Glutamatergic neuron (in vitro differentiated cells): Measurements from ENCODE around the gene SETD4. TPM values are rescaled to one million over a fixed set of nuclear protein-coding genes. Genes with fewer than 3 reads are reported as not detected.
"Not testable (repeated sequence)": the region's sequence is repeated elsewhere in the genome, so short reads cannot be mapped to it uniquely, and the experiment has no call there.

Experiments used
- DNase-seq: peaks from one replicate; pipeline ENCODE4 v3.0.0; 2022
- H3K27ac Mint-ChIP-seq: one replicate; pipeline ENCODE4 v1.8.0; 2020; ENCODE audit warnings: mild to moderate bottlenecking, mixed read lengths, inconsistent platforms; ENCODE audit not compliant: unreplicated experiment
- H3K27me3 Mint-ChIP-seq: one replicate; pipeline ENCODE4 v1.8.0; 2020; ENCODE audit warnings: mild to moderate bottlenecking, moderate library complexity, mixed read lengths, inconsistent platforms; ENCODE audit not compliant: unreplicated experiment
- H3K36me3 Mint-ChIP-seq: one replicate; pipeline ENCODE4 v1.8.0; 2020; ENCODE audit warnings: mild to moderate bottlenecking, mixed read lengths, inconsistent platforms; ENCODE audit not compliant: unreplicated experiment
- H3K4me1 Mint-ChIP-seq: one replicate; pipeline ENCODE4 v1.8.0; 2020; ENCODE audit warnings: mild to moderate bottlenecking, low read depth, mixed read lengths, inconsistent platforms; ENCODE audit not compliant: unreplicated experiment
- H3K4me3 Mint-ChIP-seq: one replicate; pipeline ENCODE4 v1.8.0; 2020; ENCODE audit warnings: mild to moderate bottlenecking, mixed read lengths, inconsistent platforms; ENCODE audit not compliant: unreplicated experiment
- H3K9me3 Mint-ChIP-seq: one replicate; pipeline ENCODE4 v1.8.0; 2020; ENCODE audit warnings: mild to moderate bottlenecking, moderate library complexity, mixed read lengths, inconsistent platforms; ENCODE audit not compliant: unreplicated experiment
- total RNA-seq: library from RNA; stranded (reverse); fragmentation: NEBNext Ultra II Directional; extraction: Animal tissue kit (Norgen Biotek cat#: 25700); gene quantifications from one replicate; pipeline ENCODE4 v1.2.1, GENCODE V29; 2021; ENCODE audit not compliant: unreplicated experiment
- TF ChIP-seq, protein P1 (sequence below): fragments of 200-600 bp; sonication (generic); IDR thresholded peaks from one replicate; pipeline ENCODE4 v1.5.0; 2021; ENCODE audit not compliant: partially characterized antibody, unreplicated experiment

SETD4 gene
- total RNA-seq, 1 donor from 2014 or later, result 21.3 TPM

DNA sequence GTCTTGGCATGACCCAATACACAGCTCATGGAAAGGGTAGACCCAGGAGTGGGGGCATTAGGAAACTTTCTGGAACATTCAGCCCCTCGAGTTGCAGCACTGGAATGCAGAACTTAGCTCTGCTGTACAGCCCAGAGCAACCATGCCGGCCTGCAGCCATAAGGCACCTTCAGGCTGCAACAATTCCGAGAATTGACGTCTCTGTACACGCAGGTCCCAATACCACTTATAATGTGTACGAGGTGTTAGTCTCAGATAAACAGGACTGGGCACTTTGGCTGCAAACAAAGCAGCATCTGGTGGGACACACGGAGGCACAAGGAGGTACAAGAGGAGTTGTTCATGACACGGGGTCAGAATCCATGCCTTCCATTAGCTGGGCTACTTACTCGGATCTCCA, 17.4 kb upstream of the SETD4 start:
- TF ChIP-seq, protein P1, sequence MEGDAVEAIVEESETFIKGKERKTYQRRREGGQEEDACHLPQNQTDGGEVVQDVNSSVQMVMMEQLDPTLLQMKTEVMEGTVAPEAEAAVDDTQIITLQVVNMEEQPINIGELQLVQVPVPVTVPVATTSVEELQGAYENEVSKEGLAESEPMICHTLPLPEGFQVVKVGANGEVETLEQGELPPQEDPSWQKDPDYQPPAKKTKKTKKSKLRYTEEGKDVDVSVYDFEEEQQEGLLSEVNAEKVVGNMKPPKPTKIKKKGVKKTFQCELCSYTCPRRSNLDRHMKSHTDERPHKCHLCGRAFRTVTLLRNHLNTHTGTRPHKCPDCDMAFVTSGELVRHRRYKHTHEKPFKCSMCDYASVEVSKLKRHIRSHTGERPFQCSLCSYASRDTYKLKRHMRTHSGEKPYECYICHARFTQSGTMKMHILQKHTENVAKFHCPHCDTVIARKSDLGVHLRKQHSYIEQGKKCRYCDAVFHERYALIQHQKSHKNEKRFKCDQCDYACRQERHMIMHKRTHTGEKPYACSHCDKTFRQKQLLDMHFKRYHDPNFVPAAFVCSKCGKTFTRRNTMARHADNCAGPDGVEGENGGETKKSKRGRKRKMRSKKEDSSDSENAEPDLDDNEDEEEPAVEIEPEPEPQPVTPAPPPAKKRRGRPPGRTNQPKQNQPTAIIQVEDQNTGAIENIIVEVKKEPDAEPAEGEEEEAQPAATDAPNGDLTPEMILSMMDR, result no peak
- H3K9me3 Mint-ChIP-seq, result peaks cover 2% of the 10 kb centered on the region
- no peak overlapping the region for H3K27ac Mint-ChIP-seq
- peaks cover 3% of the 10 kb centered on the region for H3K27me3 Mint-ChIP-seq
- DNase-seq, result no peak
- no peaks in the 10 kb centered on the region for H3K4me1 Mint-ChIP-seq
- H3K4me3 Mint-ChIP-seq, result no peak overlapping the region
- peaks cover 3% of the 10 kb centered on the region for H3K36me3 Mint-ChIP-seq

DNA sequence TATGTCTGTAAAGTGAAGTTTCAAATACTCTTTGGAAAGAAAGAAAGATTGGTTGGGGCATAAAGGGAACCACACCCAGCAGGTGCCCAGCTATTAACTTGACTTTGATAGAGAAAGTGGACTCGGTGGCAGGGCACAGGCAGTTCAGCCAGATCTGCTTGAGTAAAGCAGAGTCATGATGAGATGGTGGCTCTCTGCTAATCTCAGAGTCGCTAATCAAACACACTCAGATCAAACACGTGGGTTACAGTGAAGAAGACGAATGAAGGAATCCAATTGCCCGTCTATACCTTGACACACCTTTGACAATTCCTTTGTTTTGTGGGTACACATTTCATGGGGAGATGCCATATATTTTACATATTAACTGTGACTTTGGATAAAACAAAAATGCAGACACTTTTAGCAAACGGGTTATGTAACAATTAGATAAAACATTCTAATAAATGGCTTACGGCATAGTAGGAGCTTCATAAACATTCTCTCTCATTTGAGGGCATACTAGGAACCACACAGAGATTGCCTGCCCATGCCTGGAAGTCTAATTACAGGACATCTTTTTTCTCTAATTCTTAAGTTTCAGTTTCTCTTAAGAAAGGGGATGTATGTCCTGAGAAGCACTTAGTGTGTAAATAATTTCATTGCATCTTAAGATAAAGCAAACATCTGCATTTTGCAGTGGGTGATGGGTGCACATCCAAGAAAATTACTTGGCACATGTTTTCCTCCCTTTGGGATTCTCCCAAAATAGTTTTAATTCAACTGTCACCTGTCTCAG, 16.7 kb upstream of the SETD4 start:
- Mint-ChIP-seq H3K4me3 (no peak overlapping the region), H3K27ac (no peak overlapping the region), H3K4me1 (no peaks in the 10 kb centered on the region), H3K27me3 (peaks cover 3% of the 10 kb centered on the region), H3K36me3 (peaks cover 6% of the 10 kb centered on the region), H3K9me3 (peaks cover 2% of the 10 kb centered on the region)
- TF ChIP-seq, protein P1, result no peak
- DNase-seq, result no peak

DNA sequence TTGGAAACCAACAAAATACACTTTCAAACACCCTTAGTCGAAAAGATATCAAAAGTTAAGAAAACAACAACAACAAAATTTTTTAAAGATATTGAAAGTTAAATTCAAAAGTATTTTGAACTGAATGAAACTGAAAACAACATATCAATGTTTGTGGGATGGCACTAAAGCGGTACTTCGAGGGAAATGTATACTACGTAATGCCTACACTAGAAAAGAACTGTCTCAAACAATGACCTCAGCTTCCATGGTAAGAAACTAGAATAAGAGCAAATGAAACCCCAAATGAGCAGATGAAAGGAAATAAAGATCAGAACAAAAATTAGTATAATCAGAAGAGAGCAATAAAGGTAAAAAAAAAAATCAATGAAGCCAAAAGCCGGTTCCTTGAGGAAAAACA, 15.6 kb upstream of the SETD4 start:
- H3K9me3 Mint-ChIP-seq, result peaks cover 2% of the 10 kb centered on the region

DNA sequence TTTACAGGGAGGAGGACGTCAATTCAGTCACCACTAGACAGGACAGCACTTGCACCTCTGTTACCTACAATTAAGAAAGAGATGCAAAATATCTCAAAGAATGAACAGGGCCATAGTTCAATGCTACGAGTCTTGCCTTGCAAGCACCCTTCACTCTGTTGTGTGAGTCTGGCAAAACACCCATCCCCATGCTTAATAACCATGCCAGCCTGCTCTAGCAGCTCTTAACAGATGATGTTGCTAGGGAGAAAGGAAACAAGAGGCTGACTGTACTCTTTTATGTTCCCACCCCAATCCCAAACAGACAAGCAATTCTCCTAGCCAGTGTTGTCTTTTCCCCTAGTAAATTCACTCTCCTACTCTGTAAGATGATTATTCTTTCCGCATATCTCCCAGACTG, 14.8 kb upstream of the SETD4 start:
- H3K4me1 Mint-ChIP-seq, result peaks cover 2% of the 10 kb centered on the region

More for the DNA sequence above, 15.6 kb upstream of the SETD4 start:
- H3K4me1 Mint-ChIP-seq, result no peaks in the 10 kb centered on the region
- H3K4me3 Mint-ChIP-seq, result no peak overlapping the region
- H3K27ac Mint-ChIP-seq, result no peak overlapping the region
- DNase-seq, result no peak
- TF ChIP-seq, protein P1, result no peak
- H3K27me3 Mint-ChIP-seq, result peaks cover 4% of the 10 kb centered on the region
- H3K36me3 Mint-ChIP-seq, result peaks cover 9% of the 10 kb centered on the region

DNA sequence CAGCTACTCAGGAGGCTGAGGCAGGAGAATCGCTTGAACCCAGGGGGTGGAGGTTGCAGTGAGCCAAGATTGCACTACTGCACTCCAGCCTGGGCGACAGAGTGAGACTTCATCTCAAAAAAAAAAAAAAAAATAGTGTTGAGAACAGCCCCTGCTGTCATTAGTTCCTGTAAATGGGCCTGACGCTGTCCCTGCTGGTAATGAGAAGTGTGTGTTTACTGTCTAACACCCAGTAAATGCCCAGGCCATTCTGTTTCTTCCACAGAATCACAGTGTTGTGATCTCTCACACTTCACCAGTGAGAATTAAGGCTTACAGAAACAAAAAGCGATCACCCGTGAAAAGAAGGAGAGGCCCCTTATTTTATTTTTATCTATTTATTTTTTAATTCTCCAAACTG, 13.6 kb upstream of the SETD4 start:
- not testable (repeated sequence) for H3K27ac Mint-ChIP-seq, H3K9me3 Mint-ChIP-seq

More for the DNA sequence above, 14.8 kb upstream of the SETD4 start:
- Mint-ChIP-seq H3K27me3 (peaks cover 4% of the 10 kb centered on the region), H3K36me3 (peaks cover 9% of the 10 kb centered on the region), H3K9me3 (peaks cover 4% of the 10 kb centered on the region), H3K27ac (no peak overlapping the region), H3K4me3 (no peak overlapping the region)
- no peak for DNase-seq
- TF ChIP-seq, protein P1, result no peak

More for the DNA sequence above, 13.6 kb upstream of the SETD4 start:
- not testable (repeated sequence) for H3K4me1 Mint-ChIP-seq, H3K27me3 Mint-ChIP-seq, H3K4me3 Mint-ChIP-seq, DNase-seq
- peaks cover 13% of the 10 kb centered on the region for H3K36me3 Mint-ChIP-seq
